Natural killer cell (primary cell): ENCODE measurements around the gene UBAC1. TPM values are rescaled to one million over a fixed set of nuclear protein-coding genes. Genes with fewer than 3 reads are reported as not detected.
A peak's percentile ranks its signal among the peaks of the same experiment; 100 is the strongest.
"Not testable (repeated sequence)": the region's sequence is repeated elsewhere in the genome, so short reads cannot be mapped to it uniquely, and the experiment has no call there.

Experiments
- ATAC-seq, 3 donors: fragments of 150-1000 bp in 2 of 3; fragments of 200-7000 bp in 1 of 3; cut with Tn5 transposase; 1 replicate in 1 of 3; 2 replicates in 2 of 3; pipeline ENCODE4 v1.10.0; 2021; ENCODE audit warnings: mild to moderate bottlenecking in 2 of 3, moderate library complexity in 2 of 3
- DNase-seq, 2 donors: peaks; one replicate each; pipeline versions ENCODE4 v3.0.0 to v3.0.0-alpha.2; 2013 to 2021; ENCODE audit warnings: mixed read lengths in 1 of 2
- H3K27ac ChIP-seq: one replicate; pipeline ENCODE4 v1.5.1; 2013; ENCODE audit warnings: mild to moderate bottlenecking, low read length
- H3K27me3 ChIP-seq: one replicate; pipeline ENCODE4 v1.6.1; 2013; ENCODE audit warnings: low read length; ENCODE audit not compliant: control insufficient read depth, insufficient read depth
- H3K36me3 ChIP-seq: one replicate; pipeline ENCODE4 v1.6.1; 2013; ENCODE audit warnings: low read length; ENCODE audit not compliant: control insufficient read depth, insufficient read depth
- H3K4me1 ChIP-seq: one replicate; pipeline ENCODE4 v1.6.1; 2013; ENCODE audit warnings: low read length; ENCODE audit not compliant: control insufficient read depth, insufficient read depth
- H3K4me3 ChIP-seq: one replicate; pipeline ENCODE4 v1.5.1; 2013; ENCODE audit warnings: low read length
- H3K9me3 ChIP-seq: one replicate; pipeline ENCODE4 v1.6.1; 2013; ENCODE audit warnings: low read length; ENCODE audit not compliant: control insufficient read depth, insufficient read depth
- H3K27ac Mint-ChIP-seq, 2 donors: one replicate each; pipeline ENCODE4 v1.8.0; 2022; ENCODE audit warnings: mild to moderate bottlenecking in 2 of 2, mixed read lengths in 2 of 2, moderate library complexity in 1 of 2
- H3K27me3 Mint-ChIP-seq, 2 donors: one replicate each; pipeline ENCODE4 v1.8.0; 2022; ENCODE audit warnings: low read depth in 2 of 2, mixed read lengths in 2 of 2
- H3K36me3 Mint-ChIP-seq: one replicate; pipeline ENCODE4 v1.8.0; 2022; ENCODE audit warnings: mixed read lengths
- H3K4me1 Mint-ChIP-seq, 2 donors: one replicate each; pipeline ENCODE4 v1.8.0; 2022; ENCODE audit warnings: mixed read lengths in 2 of 2
- H3K4me3 Mint-ChIP-seq: one replicate; pipeline ENCODE4 v1.8.0; 2022; ENCODE audit warnings: mild to moderate bottlenecking, moderate library complexity, mixed read lengths
- H3K9me3 Mint-ChIP-seq, 2 donors: one replicate each; pipeline ENCODE4 v1.8.0; 2022; ENCODE audit warnings: mixed read lengths in 2 of 2
- WGBS: methylation state at CpG from one replicate; pipeline ENCODE4 v1.1.7; 2013; ENCODE audit warnings: missing lambda C conversion rate; ENCODE audit not compliant: insufficient coverage; 5-methylcytosine and 5-hydroxymethylcytosine counted together
- intact Hi-C: fragments of 100-400 bp; cut with micrococcal nuclease; formaldehyde crosslinking; loops from one replicate; pipeline ENCODE4 v1.14.2; 2022
- total RNA-seq, 4 donors: library from RNA; stranded (reverse); fragments of 120-200 nt in 1 of 4; gene quantifications; one replicate each; pipeline versions ENCODE4 v1.2.3 to v1.2.4, GENCODE V29; 2013 to 2022
- TF ChIP-seq, protein P1 (sequence below): fragments of 200-600 bp; IDR thresholded peaks from one replicate; pipeline ENCODE4 v1.8.0; 2022; ENCODE audit warnings: antibody characterized with exemption

The UBAC1 gene
- total RNA-seq, 3 donors from 2014 or later (not counting 1 experiment from before 2014, with no cell fraction given): 22.7 to 31.8 (median 27.6) TPM

GRCh38 chr9:135914921-135915320 lies 46.3 kb downstream of the UBAC1 start:
- TF ChIP-seq, protein P1, sequence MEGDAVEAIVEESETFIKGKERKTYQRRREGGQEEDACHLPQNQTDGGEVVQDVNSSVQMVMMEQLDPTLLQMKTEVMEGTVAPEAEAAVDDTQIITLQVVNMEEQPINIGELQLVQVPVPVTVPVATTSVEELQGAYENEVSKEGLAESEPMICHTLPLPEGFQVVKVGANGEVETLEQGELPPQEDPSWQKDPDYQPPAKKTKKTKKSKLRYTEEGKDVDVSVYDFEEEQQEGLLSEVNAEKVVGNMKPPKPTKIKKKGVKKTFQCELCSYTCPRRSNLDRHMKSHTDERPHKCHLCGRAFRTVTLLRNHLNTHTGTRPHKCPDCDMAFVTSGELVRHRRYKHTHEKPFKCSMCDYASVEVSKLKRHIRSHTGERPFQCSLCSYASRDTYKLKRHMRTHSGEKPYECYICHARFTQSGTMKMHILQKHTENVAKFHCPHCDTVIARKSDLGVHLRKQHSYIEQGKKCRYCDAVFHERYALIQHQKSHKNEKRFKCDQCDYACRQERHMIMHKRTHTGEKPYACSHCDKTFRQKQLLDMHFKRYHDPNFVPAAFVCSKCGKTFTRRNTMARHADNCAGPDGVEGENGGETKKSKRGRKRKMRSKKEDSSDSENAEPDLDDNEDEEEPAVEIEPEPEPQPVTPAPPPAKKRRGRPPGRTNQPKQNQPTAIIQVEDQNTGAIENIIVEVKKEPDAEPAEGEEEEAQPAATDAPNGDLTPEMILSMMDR: no peak
- Mint-ChIP-seq H3K36me3 (peaks cover 27% of the 10 kb centered on the region), H3K9me3 (peaks cover 8 to 14% of the 10 kb centered on the region in 2 donors), H3K27me3 (no peaks in the 10 kb centered on the region), H3K4me1 (peaks cover 15% of the 10 kb centered on the region in 2 donors), H3K27ac (no peak overlapping the region), H3K4me3 (no peak overlapping the region)
- H3K27ac ChIP-seq: no peak overlapping the region
- ATAC-seq (no peak), DNase-seq (no peak)
- intact Hi-C loops: no loop called here
- H3K36me3 ChIP-seq: peaks cover 17% of the 10 kb centered on the region
- no peaks in the 10 kb centered on the region for H3K27me3 ChIP-seq
- no peaks in the 10 kb centered on the region for H3K4me1 ChIP-seq
- H3K9me3 ChIP-seq: peaks cover 56% of the 10 kb centered on the region
- no peak overlapping the region for H3K4me3 ChIP-seq
- WGBS: 100% methylated on average over 1 of the region's 1 CpG

DNA sequence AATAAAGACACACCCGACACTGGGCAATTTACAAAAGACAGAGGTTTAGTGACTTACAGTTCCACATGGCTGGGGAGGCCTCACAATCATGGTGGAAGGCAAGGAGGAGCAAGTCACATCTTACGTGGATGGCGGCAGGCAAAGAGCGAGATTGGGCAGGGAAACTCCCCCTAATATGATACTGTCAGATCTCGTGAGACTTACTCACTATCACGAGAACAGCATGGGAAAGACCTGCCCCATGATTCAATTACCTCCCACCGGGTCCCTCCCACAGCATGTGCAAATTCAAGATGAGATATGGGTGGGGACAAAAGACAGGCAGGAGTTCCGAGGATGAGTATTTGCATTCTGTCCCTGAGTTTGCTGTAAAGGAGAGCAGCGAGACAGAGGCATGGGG lies 49.9 kb downstream of the UBAC1 start:
- 96% methylated on average over 9 of the region's 9 CpGs for WGBS
- DNase-seq, H3K27ac ChIP-seq, H3K27me3 Mint-ChIP-seq, ATAC-seq, H3K4me3 Mint-ChIP-seq, H3K27me3 ChIP-seq, H3K9me3 Mint-ChIP-seq, intact Hi-C loops, H3K4me3 ChIP-seq, H3K27ac Mint-ChIP-seq: not testable (repeated sequence)
- Histone ChIP-seq H3K36me3 (peaks cover 17% of the 10 kb centered on the region), H3K4me1 (peaks cover 17% of the 10 kb centered on the region), H3K9me3 (peaks cover 24% of the 10 kb centered on the region)
- Mint-ChIP-seq H3K36me3 (peaks cover 16% of the 10 kb centered on the region), H3K4me1 (peaks cover 28 to 29% of the 10 kb centered on the region in 2 donors)

GRCh38 chr9:135910757-135911156 lies 50.4 kb downstream of the UBAC1 start:
- H3K4me1 ChIP-seq: peaks cover 21% of the 10 kb centered on the region
- H3K4me3 ChIP-seq: no peak overlapping the region
- Mint-ChIP-seq H3K9me3 (peaks cover 1 to 7% of the 10 kb centered on the region in 2 donors), H3K4me3 (no peak overlapping the region), H3K36me3 (peaks cover 11% of the 10 kb centered on the region), H3K4me1 (peaks cover 33 to 34% of the 10 kb centered on the region in 2 donors), H3K27ac (peak overlapping the region in 1 of 2 donors; percentile 30), H3K27me3 (no peaks in the 10 kb centered on the region)
- 98% methylated on average over 8 of the region's 9 CpGs for WGBS
- TF ChIP-seq, protein P1: no peak
- peaks cover 22% of the 10 kb centered on the region for H3K9me3 ChIP-seq
- intact Hi-C loops: no loop called here
- no peak for ATAC-seq
- DNase-seq: no peak
- peaks cover 16% of the 10 kb centered on the region for H3K36me3 ChIP-seq
- no peaks in the 10 kb centered on the region for H3K27me3 ChIP-seq
- no peak overlapping the region for H3K27ac ChIP-seq

DNA sequence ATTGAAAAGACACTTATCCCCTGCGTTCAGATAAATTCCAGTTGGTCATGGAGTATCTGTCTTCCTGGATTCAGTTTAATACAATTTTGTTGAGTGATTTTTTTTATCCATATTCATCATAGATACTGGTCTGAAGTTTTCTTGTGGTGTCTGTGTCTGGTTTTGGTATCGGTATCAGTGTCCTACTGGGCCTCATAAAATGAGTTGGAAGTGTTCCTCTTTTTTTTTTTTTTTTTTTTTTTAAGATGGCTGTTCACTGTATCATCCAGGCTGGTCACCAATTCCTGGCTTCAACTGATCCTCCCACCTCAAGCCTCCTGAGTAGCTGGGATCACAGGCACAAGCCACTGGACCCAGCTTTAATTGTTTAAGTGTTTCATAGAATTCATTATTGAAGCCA lies 51.0 kb downstream of the UBAC1 start:
- WGBS: no CpG with 5 or more reads among the region's 2 CpGs
- intact Hi-C loops: no loop called here
- Mint-ChIP-seq H3K27ac (no peak overlapping the region), H3K4me1 (peaks cover 38 to 39% of the 10 kb centered on the region in 2 donors), H3K4me3 (peak overlapping the region; percentile 55), H3K27me3 (no peaks in the 10 kb centered on the region), H3K9me3 (peaks cover 0 to 7% of the 10 kb centered on the region in 2 donors), H3K36me3 (peaks cover 7% of the 10 kb centered on the region)
- H3K27me3 ChIP-seq: no peaks in the 10 kb centered on the region
- DNase-seq (no peak), ATAC-seq (no peak)
- peaks cover 13% of the 10 kb centered on the region for H3K36me3 ChIP-seq
- TF ChIP-seq, protein P1: no peak
- H3K27ac ChIP-seq: no peak overlapping the region
- peaks cover 19% of the 10 kb centered on the region for H3K9me3 ChIP-seq
- peaks cover 27% of the 10 kb centered on the region for H3K4me1 ChIP-seq
- no peak overlapping the region for H3K4me3 ChIP-seq
